SKM-1 (cell line): ENCODE data around the gene PLA2G4D.

ENCODE experiments used
- DNase-seq: peaks from one replicate; lab custom pipeline; 2025; ENCODE audit not compliant: unreplicated experiment; lab: John Stamatoyannopoulos, UW

Gene PLA2G4D

GRCh38 chr15:42031198-42031915 is 63.0 kb downstream of the PLA2G4D start:
- no peak for DNase-seq

- no peak for DNase-seq
These were observed 66.8 kb downstream of the PLA2G4D start for GRCh38 chr15:42027521-42027920.

- no peak for DNase-seq
These were observed 70.1 kb downstream of the PLA2G4D start for GRCh38 chr15:42024303-42024702.

GRCh38 chr15:42021593-42021992 is 72.8 kb downstream of the PLA2G4D start:
- DNase-seq = no peak

GRCh38 chr15:42020713-42021273 is 73.6 kb downstream of the PLA2G4D start, which contains the start of gene PLA2G4E:
Gene PLA2G4E, minus strand, starts transcription at chr15:42021042. Its CDS starts 12 bp downstream, at chr15:42021030.
- no peak for DNase-seq

GRCh38 chr15:42018306-42019224 is 75.8 kb downstream of the PLA2G4D start:
- DNase-seq = no peak
